GM21447 (cell line): ENCODE data around the gene P2RY14.

ENCODE experiments used
- ATAC-seq: cut with Tn5 transposase; IDR thresholded peaks from one replicate; pipeline ENCODE4 v1.9.1; 2021; ENCODE audit not compliant: unreplicated experiment

P2RY14 gene

GRCh38 chr3:151278230-151278629 lies at the start of gene P2RY14:
P2RY14 (minus strand) TSS chr3:151278542; CDS start chr3:151214316, 64,226 bp downstream.
- ATAC-seq: no peak

DNA sequence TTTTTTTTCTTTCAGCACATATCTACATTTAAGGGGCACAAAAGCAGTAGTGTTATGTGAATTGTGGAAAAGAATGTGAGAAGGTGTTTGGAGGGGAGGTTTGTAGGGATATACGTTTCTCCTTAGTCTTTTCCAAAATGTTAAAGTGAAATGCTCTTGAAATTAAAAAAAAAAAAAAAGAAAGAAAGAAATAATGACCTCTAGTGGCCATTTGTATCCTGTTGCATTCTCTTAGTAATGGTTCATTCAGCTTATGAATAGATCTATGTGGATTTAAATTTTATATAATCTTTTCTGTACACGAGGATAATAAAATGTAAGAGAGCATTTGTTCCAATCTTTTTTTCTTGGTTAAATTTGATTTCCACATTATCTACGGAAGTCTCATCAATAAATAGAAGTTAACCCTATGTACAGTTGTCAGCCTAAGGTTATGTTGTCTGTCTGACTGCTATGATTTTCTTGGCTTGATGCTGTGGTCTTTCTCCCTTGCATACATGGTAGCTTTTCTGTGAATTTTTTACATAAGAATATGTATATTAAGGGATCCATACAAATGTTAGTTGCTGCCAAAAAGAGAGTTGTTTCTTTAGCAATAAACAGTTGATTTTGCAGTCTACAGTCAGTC lies 49.3 kb upstream of the P2RY14 start:
- ATAC-seq: no peak

GRCh38 chr3:151322511-151322910 lies 44.2 kb upstream of the P2RY14 start:
- no peak for ATAC-seq

- ATAC-seq: no peak
Observed at GRCh38 chr3:151321526-151321925, 43.2 kb upstream of the P2RY14 start.

DNA sequence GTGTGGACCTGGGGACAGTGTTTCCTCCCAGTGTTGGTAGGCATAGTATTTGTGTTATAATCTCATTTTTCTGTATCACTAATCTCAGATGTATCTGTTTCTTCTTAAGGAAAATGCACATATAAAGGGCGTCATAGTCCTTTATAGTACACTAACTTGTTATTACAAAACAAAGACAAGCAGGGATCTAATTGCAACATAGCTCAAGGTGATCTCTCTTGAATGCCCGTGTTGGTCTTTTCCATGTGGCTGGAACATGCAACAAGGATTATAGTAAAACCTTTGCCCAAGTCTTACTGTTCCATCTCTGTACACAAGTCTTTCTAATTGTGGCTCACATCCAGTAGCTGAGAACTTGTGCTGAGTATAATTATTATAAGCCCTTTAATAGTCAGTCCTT lies 41.8 kb upstream of the P2RY14 start:
- no peak for ATAC-seq

GRCh38 chr3:151319628-151320027 lies 41.3 kb upstream of the P2RY14 start:
- no peak for ATAC-seq

GRCh38 chr3:151318991-151319390 lies 40.6 kb upstream of the P2RY14 start:
- ATAC-seq: no peak

- ATAC-seq: no peak
Observed at GRCh38 chr3:151318313-151318712, 40.0 kb upstream of the P2RY14 start.

GRCh38 chr3:151316267-151316991 lies 38.1 kb upstream of the P2RY14 start, which contains the start of gene GPR87:
GPR87 (minus strand) TSS chr3:151316820; CDS start chr3:151300100, 16,720 bp downstream.
- no peak for ATAC-seq

- no peak for ATAC-seq
Observed at GRCh38 chr3:151315846-151316245, 37.5 kb upstream of the P2RY14 start.

- ATAC-seq: no peak
Observed at GRCh38 chr3:151315136-151315535, 36.8 kb upstream of the P2RY14 start.

- ATAC-seq: no peak
Observed at GRCh38 chr3:151314593-151314992, 36.3 kb upstream of the P2RY14 start.

DNA sequence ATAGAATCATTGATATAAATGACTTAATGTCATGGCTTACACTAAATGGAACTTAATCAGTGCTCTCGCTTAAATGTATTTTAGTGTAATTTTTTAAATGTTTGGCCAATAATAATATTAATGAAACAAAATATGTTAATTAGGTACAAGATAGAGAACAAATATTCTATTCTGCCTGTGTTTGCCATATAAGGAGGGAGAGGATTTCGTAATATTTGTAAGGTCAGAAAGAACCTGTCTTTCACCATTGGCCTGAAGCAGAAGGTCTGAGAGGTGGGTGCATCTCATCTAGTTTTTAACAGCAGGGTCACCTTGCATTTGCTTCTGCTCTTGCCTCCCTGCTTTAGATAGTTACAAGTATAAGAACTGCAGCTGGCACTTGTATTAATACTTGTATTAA lies 35.8 kb upstream of the P2RY14 start:
- ATAC-seq: no peak

GRCh38 chr3:151312972-151313371 lies 34.6 kb upstream of the P2RY14 start:
- no peak for ATAC-seq

DNA sequence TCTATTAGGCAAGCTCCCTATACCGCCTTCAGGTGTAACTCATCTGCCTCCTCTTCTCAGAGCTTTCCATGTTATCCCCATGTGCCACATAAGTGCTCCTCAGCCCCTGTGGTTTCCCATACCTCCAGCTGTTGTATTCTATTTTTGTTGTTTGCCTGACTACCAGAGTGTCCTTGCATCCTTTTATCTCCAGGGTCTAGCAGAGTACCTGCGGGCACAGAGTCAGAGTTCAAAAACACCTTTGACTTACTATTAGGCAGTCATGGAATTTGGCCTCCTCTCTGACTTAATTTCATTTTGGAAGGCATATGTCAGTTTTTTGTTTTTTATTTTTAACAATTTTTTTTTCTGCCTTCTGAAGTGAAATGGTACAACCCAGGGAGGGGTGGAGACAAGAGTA lies 31.2 kb upstream of the P2RY14 start:
- no peak for ATAC-seq

DNA sequence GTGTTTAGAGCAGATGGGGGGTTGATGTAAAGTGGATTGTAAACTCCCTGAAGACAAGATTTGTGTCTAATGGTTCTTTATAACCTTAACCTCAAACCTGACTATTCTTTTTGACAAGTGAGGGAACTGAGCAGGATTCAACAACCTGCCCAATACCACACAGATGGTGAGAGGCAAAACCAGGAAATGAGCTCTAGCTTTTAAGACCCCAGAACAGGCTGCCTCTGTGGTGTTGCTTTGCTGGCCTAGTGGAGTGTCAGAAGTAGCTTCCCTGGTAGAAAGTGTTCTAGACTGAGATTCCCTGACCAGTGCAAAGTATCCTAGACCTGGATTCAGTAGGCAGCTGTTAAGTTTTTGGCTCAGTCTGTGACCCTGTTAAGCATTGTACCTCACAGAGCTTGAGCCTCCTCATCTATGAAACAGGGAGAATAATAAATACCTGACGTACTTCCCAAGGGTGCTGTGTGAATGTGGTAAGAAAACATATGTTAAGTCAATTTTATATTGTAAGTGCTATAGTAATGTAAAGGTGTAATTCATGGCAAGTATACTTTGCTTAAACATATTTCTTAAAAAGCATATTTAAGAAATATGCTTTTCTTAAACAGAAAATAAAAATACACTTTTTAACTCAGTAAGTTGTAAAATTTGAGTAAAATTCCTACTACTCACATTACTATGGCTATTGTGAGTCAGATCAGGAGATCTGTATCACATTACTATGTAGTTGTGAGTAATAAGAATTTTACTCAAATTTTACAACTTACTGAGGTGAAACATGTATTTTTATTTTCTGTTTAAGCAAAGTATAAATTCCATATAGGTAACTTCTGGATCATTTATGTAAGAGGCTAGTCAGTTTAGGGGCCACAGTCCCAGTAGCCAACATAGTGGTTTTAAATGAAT lies 29.5 kb upstream of the P2RY14 start:
- no peak for ATAC-seq

DNA sequence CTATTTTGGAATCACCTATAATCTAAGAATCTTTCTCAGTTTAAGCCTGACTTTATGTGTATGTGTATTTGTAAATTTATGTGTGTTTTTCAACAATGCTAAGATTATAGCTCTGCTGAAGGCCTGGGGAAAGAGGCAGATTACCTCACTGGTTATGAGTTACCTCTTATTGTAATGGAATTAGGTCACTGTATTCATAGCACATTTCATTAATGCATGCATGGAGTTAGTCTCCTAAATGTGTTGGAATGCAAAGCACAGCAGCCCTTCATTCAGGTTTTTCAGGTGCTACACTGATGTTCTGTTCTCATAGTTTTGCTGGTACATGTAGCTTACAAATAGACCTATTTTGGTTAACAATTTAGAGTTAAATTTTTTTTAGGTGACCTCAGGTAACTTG lies 28.8 kb upstream of the P2RY14 start:
- ATAC-seq: no peak

- no peak for ATAC-seq
Observed at GRCh38 chr3:151306168-151306810, 27.9 kb upstream of the P2RY14 start.

DNA sequence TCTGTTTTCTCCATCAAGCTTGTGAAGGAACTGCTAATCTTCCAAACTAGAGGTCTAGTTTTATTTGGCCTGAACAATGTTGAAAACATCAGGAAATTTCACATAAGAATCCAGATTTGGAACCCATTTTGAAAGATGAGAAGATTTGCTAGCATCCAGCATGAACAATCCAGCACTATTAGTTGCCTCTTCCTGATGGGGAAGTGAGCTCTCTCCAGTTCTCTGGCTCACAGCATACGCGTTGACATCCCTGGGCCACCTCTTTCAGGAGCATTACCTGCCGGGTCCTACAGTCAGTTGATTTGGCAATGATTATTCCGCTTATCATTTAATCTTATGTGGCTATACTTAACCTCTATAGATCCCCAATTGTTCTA lies 27.4 kb upstream of the P2RY14 start:
- no peak for ATAC-seq

DNA sequence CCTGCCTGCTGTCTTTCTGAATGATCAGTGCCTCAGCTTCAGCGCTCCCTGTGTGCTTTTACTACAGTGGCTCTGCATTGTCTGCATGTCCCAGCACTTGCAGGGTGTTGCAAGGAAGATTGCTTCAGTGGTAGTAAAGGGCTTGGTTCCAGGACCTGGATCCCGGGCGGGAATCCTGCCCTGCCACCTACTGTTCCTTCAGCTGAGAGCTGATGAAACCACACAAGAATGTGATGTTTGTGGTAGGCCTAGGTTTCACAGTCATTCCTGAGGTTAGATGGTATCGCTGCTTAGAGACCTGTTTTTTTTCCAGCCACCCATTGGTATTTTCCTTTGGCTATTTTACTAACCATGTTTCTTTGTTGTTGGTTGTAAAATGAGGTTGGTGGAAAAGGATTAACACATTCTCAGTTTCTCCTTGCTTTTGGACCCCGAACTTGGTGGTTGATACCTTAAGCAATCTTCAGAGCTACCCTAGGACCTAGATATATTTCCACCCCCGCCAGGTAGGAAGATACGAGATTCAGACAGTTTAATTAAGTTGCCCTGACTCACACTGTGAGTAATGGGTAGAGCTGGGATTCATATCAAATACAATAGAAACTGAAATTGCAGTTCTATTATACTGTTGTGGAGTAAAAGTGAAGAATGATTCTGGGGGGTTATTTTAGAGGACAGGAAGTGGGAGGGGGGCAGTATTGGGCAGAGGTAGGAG lies 26.9 kb upstream of the P2RY14 start:
- ATAC-seq: no peak

GRCh38 chr3:151303751-151304150 lies 25.4 kb upstream of the P2RY14 start:
- ATAC-seq: no peak
